Skeletal muscle tissue (tissue), 4 donors: ENCODE measurements around the gene MELK. TPM values are rescaled to one million over a fixed set of nuclear protein-coding genes. Genes with fewer than 3 reads are reported as not detected.

ENCODE experiments used
- H3K27ac ChIP-seq: one replicate; pipeline ENCODE4 v1.7.0; 2013; ENCODE audit warnings: mild to moderate bottlenecking, low read depth, low read length, inconsistent platforms
- H3K27me3 ChIP-seq, 3 donors: one replicate each; pipeline ENCODE4 v1.7.0; 2013; ENCODE audit warnings: low read length in 3 of 3; ENCODE audit not compliant: control insufficient read depth in 3 of 3, insufficient read depth in 3 of 3
- H3K36me3 ChIP-seq, 3 donors: one replicate each; pipeline ENCODE4 v1.7.0; 2013; ENCODE audit warnings: low read length in 3 of 3; ENCODE audit not compliant: control insufficient read depth in 3 of 3, insufficient read depth in 3 of 3
- H3K4me1 ChIP-seq, 3 donors: one replicate each; pipeline ENCODE4 v1.7.0; 2013; ENCODE audit warnings: low read length in 3 of 3, mild to moderate bottlenecking in 3 of 3; ENCODE audit not compliant: control insufficient read depth in 3 of 3, insufficient read depth in 3 of 3
- H3K4me3 ChIP-seq, 3 donors: one replicate each; pipeline ENCODE4 v1.7.0; 2013; ENCODE audit warnings: low read length in 3 of 3
- H3K9ac ChIP-seq, 3 donors: one replicate each; pipeline ENCODE4 v1.7.0; 2013; ENCODE audit warnings: low read length in 3 of 3, mild to moderate bottlenecking in 3 of 3, moderate library complexity in 2 of 3, low read depth in 1 of 3
- H3K9me3 ChIP-seq, 3 donors: one replicate each; pipeline ENCODE4 v1.7.0; 2013; ENCODE audit warnings: low read length in 3 of 3; ENCODE audit not compliant: control insufficient read depth in 3 of 3
- total RNA-seq: library from RNA; depleted of rRNA; stranded (reverse); fragments of >200 nt; gene quantifications from one replicate; pipeline ENCODE4 v1.2.3, GENCODE V29; 2014
- donor health status: Osteomylitis.

Gene MELK
- total RNA-seq, 1 donor from 2014 or later = 6.3 TPM

DNA sequence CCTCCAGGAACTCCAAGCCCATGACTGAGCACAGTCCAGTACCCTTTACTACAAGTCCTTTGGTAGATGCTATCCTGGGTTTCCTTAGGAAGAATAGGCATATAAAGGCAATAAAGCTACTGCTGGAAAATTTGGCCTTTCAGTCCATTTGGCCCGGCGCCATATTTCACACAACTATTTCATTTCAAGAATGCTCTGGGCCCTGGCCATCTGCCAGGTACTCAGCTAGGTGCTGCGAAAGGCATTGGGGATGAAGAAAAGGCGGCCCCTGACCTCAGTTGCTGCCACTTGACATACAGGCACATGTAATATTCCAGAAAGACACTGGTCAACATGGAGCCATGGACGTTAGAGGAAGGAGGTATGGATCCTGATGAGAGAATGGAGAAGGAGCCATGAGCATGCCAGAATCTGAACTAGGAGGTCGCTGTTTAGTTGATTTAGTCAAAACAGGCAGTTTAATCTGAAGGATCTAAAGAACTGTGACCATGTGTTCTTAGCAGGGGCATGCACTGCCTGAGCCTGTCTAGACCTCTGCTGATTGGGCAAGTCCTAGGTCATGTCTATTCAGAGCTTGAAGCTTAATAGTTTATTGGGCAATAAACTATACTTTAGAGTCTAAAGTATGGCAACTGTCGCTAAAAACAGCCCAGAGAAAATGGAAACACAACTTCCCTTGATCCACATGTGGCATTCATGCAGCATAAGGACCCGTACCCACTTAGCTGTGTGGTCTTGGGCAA is 149.3 kb downstream of the MELK start:
- Histone ChIP-seq H3K9me3 (no peaks in the 10 kb centered on the region), H3K4me1 (no peaks in the 10 kb centered on the region), H3K27me3 (no peaks in the 10 kb centered on the region), H3K9ac (no peak overlapping the region), H3K4me3 (no peak overlapping the region), H3K36me3 (no peaks in the 10 kb centered on the region), H3K27ac (no peak overlapping the region)

DNA sequence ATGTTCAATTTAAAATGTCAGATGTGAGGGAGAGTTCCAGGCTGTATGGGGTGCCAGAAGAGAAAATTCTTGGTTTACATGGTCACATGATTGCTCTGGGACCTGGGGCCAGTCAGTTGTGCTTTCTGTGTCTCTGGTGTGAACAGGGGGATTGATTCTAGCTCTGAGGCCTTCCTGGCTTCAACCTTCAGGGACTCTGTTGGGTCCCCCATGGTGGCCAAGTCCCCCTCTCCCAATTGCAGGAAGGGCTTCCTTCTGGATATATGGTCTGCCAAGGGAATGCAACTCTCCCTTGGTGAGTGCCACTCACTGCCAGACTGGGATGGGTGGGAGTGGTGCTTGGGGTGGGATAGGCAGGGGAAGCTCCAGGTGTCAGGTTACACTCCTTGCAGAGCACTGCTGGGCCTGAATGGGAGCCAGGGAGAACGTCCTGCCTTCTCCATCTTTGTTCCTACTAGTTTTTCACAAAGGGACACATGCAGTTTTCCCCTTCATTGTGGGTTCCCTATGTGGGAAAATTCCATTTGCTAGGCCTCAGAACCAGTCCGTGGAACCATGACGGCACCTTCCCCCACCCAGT is 153.2 kb downstream of the MELK start:
- Histone ChIP-seq H3K4me3 (no peak overlapping the region), H3K4me1 (no peaks in the 10 kb centered on the region), H3K9me3 (peaks cover 0 to 3% (median 0%) of the 10 kb centered on the region in 3 donors), H3K27me3 (no peaks in the 10 kb centered on the region), H3K36me3 (no peaks in the 10 kb centered on the region), H3K9ac (no peak overlapping the region), H3K27ac (no peak overlapping the region)

Other genes starting within 250 kb of the MELK start
- gene RNF38, start 172.6 kb upstream of the MELK start, total RNA-seq = 16.7 TPM